Fibroblast of pulmonary artery (primary cell): Measurements from ENCODE around the gene HMGXB3.

Experiments used
- DNase-seq: peaks from one replicate; pipeline ENCODE4 v3.0.0-alpha.2; 2010; ENCODE audit warnings: low read depth
- H3K4me3 ChIP-seq: replicated peaks from 2 replicates; pipeline ENCODE4 v1.5.1; 2011; ENCODE audit warnings: low read depth, mild to moderate bottlenecking, control low read depth, low read length, moderate library complexity
- CTCF ChIP-seq: IDR thresholded peaks from 2 replicates; pipeline ENCODE4 v1.5.1; 2011; ENCODE audit warnings: mild to moderate bottlenecking, control low read depth, low read length, inconsistent platforms; ENCODE audit errors: missing control alignments

Gene HMGXB3

GRCh38 chr5:149999359-149999758 lies 1.2 kb upstream of the HMGXB3 start:
- peak overlapping the region; percentile 78 for H3K4me3 ChIP-seq
- DNase-seq: no peak
- no peak for TF ChIP-seq CTCF

DNA sequence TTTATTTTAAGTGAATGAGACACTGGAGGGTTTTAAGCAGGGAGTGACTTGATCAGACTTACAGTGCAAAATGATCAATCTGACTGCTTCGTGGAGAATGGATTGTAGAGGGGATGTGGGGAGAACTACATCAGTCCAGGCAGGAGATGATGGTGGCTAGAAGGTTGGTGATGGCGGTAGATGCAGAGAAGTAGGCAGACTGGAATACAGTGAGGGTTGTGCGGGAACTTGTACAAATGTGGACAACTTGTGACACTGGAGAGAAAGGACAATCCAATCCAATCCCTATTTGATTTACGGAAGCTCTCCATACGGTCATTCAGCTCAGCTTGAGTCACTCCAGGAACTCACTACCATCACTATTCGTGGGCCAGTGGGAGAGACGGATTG lies 678 bp upstream of the HMGXB3 start:
- no peak for DNase-seq
- peak overlapping the region; percentile 78 for H3K4me3 ChIP-seq
- TF ChIP-seq CTCF: no peak

GRCh38 chr5:150000990-150001659 lies 586 bp downstream of the HMGXB3 start:
- peak overlapping the region; percentile 78 for H3K4me3 ChIP-seq
- TF ChIP-seq CTCF: no peak
- DNase-seq: peak; percentile 56

DNA sequence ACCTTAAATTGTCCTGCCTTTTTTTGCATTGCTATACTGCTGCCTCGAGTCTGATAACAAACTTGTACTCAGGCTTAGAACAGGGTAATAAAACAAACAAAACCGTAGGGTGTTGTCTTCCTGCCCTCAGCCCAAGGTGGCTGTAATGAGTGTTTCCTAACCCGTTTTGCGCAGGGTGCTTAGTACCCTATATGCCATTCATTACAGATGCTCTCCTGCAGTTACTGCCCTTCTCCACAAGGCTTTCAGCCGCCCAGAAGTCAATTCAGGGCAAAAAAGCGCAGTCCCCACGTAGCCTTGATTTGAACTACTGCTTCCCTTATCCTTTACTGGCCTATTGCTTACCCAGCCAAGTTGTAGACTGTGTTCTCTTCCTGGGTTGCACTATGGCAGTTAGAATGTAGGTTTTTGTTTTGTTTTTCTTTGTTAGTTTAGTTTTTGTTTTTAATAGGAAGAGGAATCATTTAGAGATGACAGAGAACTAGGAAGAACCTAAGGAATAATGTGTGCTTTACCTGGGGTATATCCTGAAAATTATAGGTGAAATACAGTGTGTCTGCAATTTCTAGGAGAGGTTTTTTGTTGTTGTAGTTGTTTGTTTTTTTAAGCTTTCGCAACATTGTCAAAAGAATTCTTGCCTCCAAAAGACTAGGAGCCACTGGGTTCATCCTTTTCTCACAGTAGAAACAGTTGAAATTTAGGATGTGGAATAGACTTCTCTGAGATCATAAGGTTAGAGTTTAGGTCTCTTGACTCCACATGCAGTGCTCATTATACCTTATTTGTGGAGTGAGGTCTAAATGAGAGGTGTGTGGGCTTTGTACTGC lies 1.3 kb downstream of the HMGXB3 start:
- peak; percentile 82 for DNase-seq
- peak overlapping the region; percentile 78 for H3K4me3 ChIP-seq
- peak; percentile 77 for TF ChIP-seq CTCF

DNA sequence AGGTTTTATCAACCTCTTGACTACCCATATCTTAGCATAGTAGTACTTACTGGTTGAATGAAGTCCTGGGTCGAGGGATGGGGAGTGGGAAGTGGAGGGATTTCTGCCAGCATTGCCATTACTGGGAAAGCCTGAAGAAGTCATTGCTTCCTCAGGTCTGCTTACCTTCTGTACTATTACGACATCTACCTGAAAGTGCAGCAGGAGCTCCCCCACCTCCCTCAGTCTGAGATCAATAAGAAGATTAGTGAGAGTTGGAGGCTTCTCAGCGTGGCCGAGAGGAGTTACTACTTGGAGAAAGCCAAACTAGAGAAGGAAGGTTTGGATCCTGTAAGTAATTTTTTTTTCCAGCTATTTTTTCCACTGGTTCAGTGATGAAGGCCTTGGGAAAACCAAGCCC lies 5.8 kb downstream of the HMGXB3 start:
- no peak for DNase-seq
- H3K4me3 ChIP-seq: no peak overlapping the region
- no peak for TF ChIP-seq CTCF

DNA sequence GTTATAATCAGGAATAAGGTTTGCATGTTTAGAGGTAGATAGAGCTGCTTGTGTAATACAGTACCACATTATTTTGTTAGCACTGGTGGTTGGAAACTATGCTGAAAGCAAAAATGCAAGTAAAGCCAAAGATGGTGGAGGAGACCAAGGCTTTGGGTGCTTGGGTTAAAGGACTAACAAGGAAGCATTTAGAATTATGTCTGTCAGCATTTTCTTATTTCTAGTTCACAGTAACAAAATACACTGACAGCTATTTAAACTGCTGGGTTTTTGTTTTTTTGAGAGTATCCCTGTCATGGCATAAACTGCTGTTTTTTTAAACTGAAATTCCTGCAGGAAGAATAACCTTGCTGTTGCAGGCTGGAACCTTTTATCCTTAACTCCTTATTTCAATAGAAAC lies 6.5 kb downstream of the HMGXB3 start:
- no peak for DNase-seq
- H3K4me3 ChIP-seq: no peak overlapping the region
- TF ChIP-seq CTCF: no peak
